Measurements from ENCODE around the gene PLCH2.

- no peak for TF ChIP-seq CTCF (IDR thresholded peaks at IDR 0.05; ENCODE audit: low read depth, low read length, poor library complexity, severe bottlenecking)
- no peak for TF ChIP-seq EZH2phosphoT487 (IDR thresholded peaks at IDR 0.05; ENCODE audit: borderline replicate concordance, low read length)
Measured at GRCh38 chr1:2496087-2496622, 20.1 kb downstream of the PLCH2 start.

Data from DOHH2 (cell line).